Duodenal mucosa (tissue), 2 donors: ENCODE measurements around the gene EEF1B2.
"Not testable (repeated sequence)": the region's sequence is repeated elsewhere in the genome, so short reads cannot be mapped to it uniquely, and the experiment has no call there.

ENCODE experiments used
- H3K27ac ChIP-seq: one replicate; pipeline ENCODE4 v1.7.0; 2013; ENCODE audit warnings: low read depth, low read length
- H3K27me3 ChIP-seq, 2 donors: one replicate each; pipeline ENCODE4 v1.7.0; 2013; ENCODE audit warnings: low read length in 2 of 2, control low read depth in 1 of 2; ENCODE audit not compliant: insufficient read depth in 2 of 2, control insufficient read depth in 1 of 2
- H3K36me3 ChIP-seq, 2 donors: one replicate each; pipeline ENCODE4 v1.7.0; 2013; ENCODE audit warnings: low read length in 2 of 2, control low read depth in 1 of 2; ENCODE audit not compliant: insufficient read depth in 2 of 2, control insufficient read depth in 1 of 2
- H3K4me1 ChIP-seq, 2 donors: one replicate each; pipeline ENCODE4 v1.7.0; 2013; ENCODE audit warnings: low read length in 2 of 2, control low read depth in 1 of 2; ENCODE audit not compliant: insufficient read depth in 2 of 2, control insufficient read depth in 1 of 2
- H3K4me3 ChIP-seq, 2 donors: one replicate each; pipeline ENCODE4 v1.7.0; 2013; ENCODE audit warnings: low read length in 2 of 2, low read depth in 1 of 2
- H3K9ac ChIP-seq, 2 donors: one replicate each; pipeline ENCODE4 v1.7.0; 2013; ENCODE audit warnings: low read length in 2 of 2, low read depth in 1 of 2
- H3K9me3 ChIP-seq, 2 donors: one replicate each; pipeline ENCODE4 v1.7.0; 2013; ENCODE audit warnings: low read length in 2 of 2, control low read depth in 1 of 2; ENCODE audit not compliant: control insufficient read depth in 1 of 2

EEF1B2 gene

GRCh38 chr2:206159346-206160124 lies at the start of gene EEF1B2, which contains the start of gene NDUFS1:
TSS of gene EEF1B2 (plus strand) at chr2:206159895. CDS start at chr2:206159980, 85 bp downstream.
TSS of gene NDUFS1 (minus strand) at chr2:206159444. CDS start at chr2:206153678, 5,766 bp downstream.
- H3K36me3 ChIP-seq, result peaks cover 16 to 31% of the 10 kb centered on the region in 2 donors
- no peaks in the 10 kb centered on the region for H3K27me3 ChIP-seq
- H3K4me1 ChIP-seq, result peaks cover 20 to 23% of the 10 kb centered on the region in 2 donors
- peak within 1 kb of the TSS; percentile 93 to 98 for H3K4me3 ChIP-seq
- peak within 1 kb of the TSS; percentile 87 to 98 for H3K9ac ChIP-seq
- H3K27ac ChIP-seq, result peak within 1 kb of the TSS; percentile 83
- no peaks in the 10 kb centered on the region for H3K9me3 ChIP-seq

DNA sequence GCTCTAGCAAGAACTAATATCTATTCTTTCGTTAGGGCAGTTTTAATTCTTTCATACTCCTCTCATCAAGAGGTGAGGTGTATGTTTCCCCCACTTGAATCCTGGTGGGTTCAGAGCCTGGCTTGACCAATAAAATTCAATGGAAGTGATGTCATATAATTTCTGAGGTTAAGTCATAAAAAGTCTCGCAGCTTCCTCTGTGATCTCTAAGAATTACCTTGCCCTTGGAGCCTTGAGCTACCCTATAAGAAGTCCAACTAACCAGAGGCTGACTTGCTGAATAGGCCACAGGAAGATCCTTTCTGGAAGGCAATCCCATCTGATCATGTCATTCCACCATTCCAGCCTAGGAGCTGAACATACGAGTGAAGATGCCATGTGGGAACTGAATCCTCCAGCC lies 47.6 kb upstream of the EEF1B2 start:
- Histone ChIP-seq H3K27ac (no peak overlapping the region), H3K27me3 (no peaks in the 10 kb centered on the region), H3K9ac (no peak overlapping the region), H3K36me3 (peaks cover 0 to 4% of the 10 kb centered on the region in 2 donors), H3K9me3 (no peaks in the 10 kb centered on the region), H3K4me3 (no peak overlapping the region), H3K4me1 (no peaks in the 10 kb centered on the region)

DNA sequence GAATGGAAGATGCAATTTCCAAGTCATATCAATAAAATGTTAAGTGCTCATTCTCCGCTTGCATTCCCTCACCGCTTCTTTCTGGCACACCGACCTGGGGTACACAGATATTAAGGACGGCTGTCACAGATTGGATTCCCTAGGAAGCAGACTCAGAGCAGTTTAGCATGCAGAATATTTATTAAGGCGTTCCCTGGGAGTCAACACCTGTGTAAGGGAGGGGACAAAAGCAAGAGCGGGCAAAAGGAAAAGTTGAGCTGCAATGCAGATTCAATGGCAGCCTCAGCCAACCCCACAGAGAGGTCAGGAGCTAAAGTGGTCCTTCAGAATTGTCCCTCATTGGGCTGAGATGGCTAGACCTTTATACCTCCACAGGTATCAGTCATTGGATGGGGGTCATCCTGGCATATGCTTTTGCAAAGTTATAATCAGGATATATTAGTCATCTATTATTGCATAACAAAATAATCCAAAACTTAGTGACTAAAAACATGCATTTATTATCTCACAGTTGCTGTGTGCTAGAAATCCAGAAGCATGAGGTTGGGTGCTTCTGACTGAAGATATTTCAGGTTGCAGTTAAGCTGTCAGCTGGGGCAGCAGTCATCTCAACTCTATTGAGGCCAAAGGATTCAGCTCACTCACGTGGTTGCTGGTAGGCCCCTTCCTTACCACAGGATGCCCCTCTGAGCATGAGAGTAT lies 46.7 kb upstream of the EEF1B2 start:
- Histone ChIP-seq H3K9ac (no peak overlapping the region), H3K27ac (no peak overlapping the region), H3K9me3 (no peaks in the 10 kb centered on the region), H3K36me3 (peaks cover 0 to 4% of the 10 kb centered on the region in 2 donors), H3K27me3 (no peaks in the 10 kb centered on the region), H3K4me1 (no peaks in the 10 kb centered on the region), H3K4me3 (no peak overlapping the region)

DNA sequence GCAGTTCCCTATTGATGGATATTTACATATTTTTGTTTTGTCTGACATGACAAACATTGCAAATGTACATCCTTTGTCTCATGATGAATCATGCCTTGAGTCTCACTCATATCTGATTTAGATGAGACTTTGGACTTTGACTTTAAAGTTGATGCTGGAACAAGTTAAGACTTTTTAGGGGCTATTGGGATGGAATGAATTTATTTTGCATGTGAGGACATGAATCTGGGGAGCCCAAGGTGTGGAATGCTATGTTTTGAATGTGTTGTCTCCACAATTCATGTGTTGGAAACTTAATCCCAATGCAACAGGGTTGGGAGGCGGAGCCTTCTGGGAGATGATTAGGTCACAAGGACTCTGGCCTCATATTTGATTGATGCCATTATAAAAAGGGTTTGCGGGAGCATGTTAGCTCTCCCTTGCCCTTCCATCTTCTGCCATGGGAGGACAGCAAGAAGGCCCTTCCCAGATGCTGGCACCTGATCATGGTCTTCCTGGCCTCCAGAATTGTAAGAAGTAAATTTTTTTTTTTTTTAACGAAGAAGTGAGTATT lies 44.6 kb upstream of the EEF1B2 start:
- no peaks in the 10 kb centered on the region for H3K4me1 ChIP-seq
- no peak overlapping the region for H3K27ac ChIP-seq
- peaks cover 4 to 5% of the 10 kb centered on the region in 2 donors for H3K36me3 ChIP-seq
- H3K4me3 ChIP-seq, result no peak overlapping the region
- H3K9ac ChIP-seq, result no peak overlapping the region
- H3K9me3 ChIP-seq, result no peaks in the 10 kb centered on the region
- no peaks in the 10 kb centered on the region for H3K27me3 ChIP-seq

- H3K9me3 ChIP-seq, result no peaks in the 10 kb centered on the region
- H3K27ac ChIP-seq, result no peak overlapping the region
- H3K9ac ChIP-seq, result no peak overlapping the region
- H3K4me3 ChIP-seq, result no peak overlapping the region
- H3K36me3 ChIP-seq, result peaks cover 9 to 17% of the 10 kb centered on the region in 2 donors
- no peaks in the 10 kb centered on the region for H3K27me3 ChIP-seq
- H3K4me1 ChIP-seq, result no peaks in the 10 kb centered on the region
These were observed 43.4 kb upstream of the EEF1B2 start for GRCh38 chr2:206116278-206116677.

GRCh38 chr2:206122569-206122968 lies 37.1 kb upstream of the EEF1B2 start:
- not testable (repeated sequence) for H3K4me3 ChIP-seq, H3K27ac ChIP-seq, H3K9ac ChIP-seq, H3K27me3 ChIP-seq, H3K4me1 ChIP-seq, H3K9me3 ChIP-seq
- H3K36me3 ChIP-seq, result peaks cover 14 to 63% of the 10 kb centered on the region in 2 donors

DNA sequence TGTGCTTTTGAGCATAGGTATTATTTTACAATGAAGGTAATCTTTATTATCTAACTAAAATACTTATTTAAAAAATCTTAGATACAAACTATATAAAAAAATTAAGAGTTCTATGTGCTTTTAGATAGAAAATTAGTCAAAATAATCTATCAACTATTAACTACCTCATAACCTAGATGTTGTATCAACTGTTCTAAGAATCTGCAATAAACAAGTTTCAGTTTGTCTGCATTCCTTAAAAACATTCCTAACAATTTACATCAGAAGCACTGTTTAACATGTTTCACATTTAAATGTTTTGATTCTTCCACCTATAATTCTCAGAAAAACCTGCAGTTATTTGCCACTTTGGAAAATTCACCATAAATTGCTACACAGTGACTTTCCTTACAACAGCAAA lies 33.8 kb upstream of the EEF1B2 start:
- Histone ChIP-seq H3K27ac (no peak overlapping the region), H3K9ac (no peak overlapping the region), H3K4me1 (no peaks in the 10 kb centered on the region), H3K4me3 (no peak overlapping the region), H3K36me3 (peaks cover 22 to 74% of the 10 kb centered on the region in 2 donors), H3K9me3 (no peaks in the 10 kb centered on the region), H3K27me3 (no peaks in the 10 kb centered on the region)

GRCh38 chr2:206127656-206128055 lies 32.0 kb upstream of the EEF1B2 start:
- Histone ChIP-seq H3K36me3 (peaks cover 15 to 69% of the 10 kb centered on the region in 2 donors), H3K27me3 (no peaks in the 10 kb centered on the region), H3K27ac (no peak overlapping the region), H3K4me1 (no peaks in the 10 kb centered on the region), H3K9ac (no peak overlapping the region), H3K9me3 (no peaks in the 10 kb centered on the region), H3K4me3 (no peak overlapping the region)

DNA sequence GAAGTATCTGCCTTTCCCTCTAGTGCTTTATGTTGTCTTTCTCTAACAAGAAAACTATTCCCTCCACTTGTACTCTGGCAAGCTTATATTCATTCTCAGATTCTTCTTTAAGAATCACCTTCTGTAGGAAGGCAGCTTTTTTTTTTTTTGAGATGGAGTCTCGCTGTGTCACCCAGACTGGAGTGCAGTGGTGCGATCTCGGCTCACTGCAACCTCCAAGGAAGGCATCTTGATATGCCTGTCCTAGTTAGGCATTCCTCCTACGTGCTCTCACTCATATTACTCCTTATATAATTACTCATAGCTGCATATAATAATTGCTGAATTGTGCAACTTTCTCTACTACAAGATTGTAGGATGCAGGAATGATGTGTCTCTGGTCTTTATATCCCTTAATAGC lies 16.2 kb upstream of the EEF1B2 start:
- no peaks in the 10 kb centered on the region for H3K9me3 ChIP-seq
- no peak overlapping the region for H3K9ac ChIP-seq
- H3K27ac ChIP-seq, result no peak overlapping the region
- H3K27me3 ChIP-seq, result no peaks in the 10 kb centered on the region
- H3K4me3 ChIP-seq, result no peak overlapping the region
- peaks cover 33 to 83% of the 10 kb centered on the region in 2 donors for H3K36me3 ChIP-seq
- H3K4me1 ChIP-seq, result no peaks in the 10 kb centered on the region

DNA sequence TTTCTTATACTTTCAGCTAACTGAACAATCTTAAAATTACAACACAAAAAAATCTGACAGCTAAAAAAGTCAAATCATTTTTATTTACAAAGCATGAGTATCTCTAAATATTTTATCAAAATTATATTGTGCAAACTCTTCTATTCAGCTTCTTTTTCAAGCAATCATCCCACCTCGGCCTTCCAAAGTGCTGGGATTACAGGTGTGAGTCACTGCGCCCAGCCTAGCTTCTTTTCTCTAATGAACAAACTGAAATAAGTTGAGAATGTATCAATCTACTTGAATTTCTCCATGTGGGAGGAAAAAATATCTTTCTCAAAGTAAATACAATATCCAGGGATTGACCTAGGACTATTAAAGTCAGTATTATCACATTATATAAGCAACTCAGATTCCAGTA lies 15.3 kb upstream of the EEF1B2 start:
- H3K36me3 ChIP-seq, result peaks cover 35 to 84% of the 10 kb centered on the region in 2 donors
- H3K4me1 ChIP-seq, result no peaks in the 10 kb centered on the region
- no peaks in the 10 kb centered on the region for H3K9me3 ChIP-seq
- H3K9ac ChIP-seq, result no peak overlapping the region
- no peak overlapping the region for H3K4me3 ChIP-seq
- H3K27me3 ChIP-seq, result no peaks in the 10 kb centered on the region
- H3K27ac ChIP-seq, result no peak overlapping the region
